Measurements from ENCODE around the gene FUT8.
"Not testable (repeated sequence)": the region's sequence is repeated elsewhere in the genome, so short reads cannot be mapped to it uniquely, and the experiment has no call there.

The FUT8 gene

DNA sequence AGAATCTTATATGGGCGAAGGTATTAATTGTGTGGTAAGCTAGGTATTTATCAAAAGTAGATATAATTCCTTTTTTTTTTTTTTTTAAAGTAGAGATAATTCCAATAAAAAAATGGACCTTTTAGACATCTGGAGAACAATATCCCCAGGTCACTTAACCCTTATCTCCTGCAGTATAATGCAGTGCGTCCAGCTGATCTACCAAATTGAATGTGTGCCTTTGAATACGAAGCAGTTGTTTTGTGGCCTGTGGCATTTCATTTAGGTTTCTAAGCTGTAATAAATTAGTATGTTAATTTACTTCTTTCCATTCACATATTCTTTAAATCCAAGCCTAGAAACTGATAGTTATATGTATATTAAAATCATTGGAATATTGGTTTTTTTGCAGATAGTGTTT lies 3.1 kb downstream of the FUT8 start:
- Histone ChIP-seq H3K79me2 (ENCODE audit: control insufficient read depth, insufficient read depth, low read length, unreplicated experiment) (peaks cover 59% of the 10 kb centered on the region), H3K4me3 (ENCODE audit: low read depth, low read length) (no peak overlapping the region), H3K4me1 (ENCODE audit: control insufficient read depth, insufficient read depth, low read length, unreplicated experiment) (peaks cover 13% of the 10 kb centered on the region)

DNA sequence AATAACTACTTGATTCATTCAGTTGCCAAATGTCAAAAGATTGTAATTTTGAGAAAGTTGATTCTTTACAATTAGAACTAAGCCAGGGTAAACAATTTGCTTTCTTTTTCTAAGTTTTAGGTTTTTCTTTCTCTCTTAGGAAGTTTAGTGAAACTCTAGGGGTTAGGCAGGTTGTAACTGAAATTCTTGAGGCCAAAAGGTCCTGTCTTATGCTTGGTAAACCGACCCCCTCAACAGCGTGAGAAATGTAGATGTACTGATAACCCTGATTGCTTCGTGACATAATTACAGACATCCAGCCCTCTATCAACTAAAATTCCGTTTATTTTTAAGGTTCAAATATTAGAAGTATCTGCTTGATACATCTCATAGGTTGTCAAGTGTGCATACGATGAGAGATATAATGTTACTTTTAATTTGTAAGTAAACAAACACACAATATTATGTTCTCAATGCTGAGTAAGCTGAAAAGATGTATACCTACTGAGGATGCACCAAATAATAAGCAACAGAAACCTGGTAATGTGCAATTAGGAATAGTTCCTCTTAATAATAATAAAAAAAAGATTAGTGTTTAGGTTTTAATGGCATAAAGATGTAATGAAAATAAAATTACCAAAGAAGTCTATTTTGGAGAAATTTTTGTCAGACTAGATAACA lies 7.2 kb downstream of the FUT8 start:
- Histone ChIP-seq H3K27ac (ENCODE audit: low read depth, low read length) (no peak overlapping the region), H3K36me3 (ENCODE audit: insufficient read depth, low read length) (no peaks in the 10 kb centered on the region), H3K27me3 (ENCODE audit: insufficient read depth, low read length) (no peaks in the 10 kb centered on the region), H3K4me1 (ENCODE audit: control insufficient read depth, insufficient read depth, low read length, unreplicated experiment) (peaks cover 15% of the 10 kb centered on the region), H2AFZ (ENCODE audit: low read length, unreplicated experiment) (no peak overlapping the region), H3K4me3 (ENCODE audit: low read depth, low read length) (no peak overlapping the region), H3K79me2 (ENCODE audit: control insufficient read depth, insufficient read depth, low read length, unreplicated experiment) (peaks cover 66% of the 10 kb centered on the region)

More for the DNA sequence above, 3.1 kb downstream of the FUT8 start:
- Histone ChIP-seq H3K36me3 (ENCODE audit: insufficient read depth, low read length) (no peaks in the 10 kb centered on the region), H3K27me3 (ENCODE audit: insufficient read depth, low read length) (no peaks in the 10 kb centered on the region), H2AFZ (ENCODE audit: low read length, unreplicated experiment) (no peak overlapping the region), H3K27ac (ENCODE audit: low read depth, low read length) (no peak overlapping the region)

DNA sequence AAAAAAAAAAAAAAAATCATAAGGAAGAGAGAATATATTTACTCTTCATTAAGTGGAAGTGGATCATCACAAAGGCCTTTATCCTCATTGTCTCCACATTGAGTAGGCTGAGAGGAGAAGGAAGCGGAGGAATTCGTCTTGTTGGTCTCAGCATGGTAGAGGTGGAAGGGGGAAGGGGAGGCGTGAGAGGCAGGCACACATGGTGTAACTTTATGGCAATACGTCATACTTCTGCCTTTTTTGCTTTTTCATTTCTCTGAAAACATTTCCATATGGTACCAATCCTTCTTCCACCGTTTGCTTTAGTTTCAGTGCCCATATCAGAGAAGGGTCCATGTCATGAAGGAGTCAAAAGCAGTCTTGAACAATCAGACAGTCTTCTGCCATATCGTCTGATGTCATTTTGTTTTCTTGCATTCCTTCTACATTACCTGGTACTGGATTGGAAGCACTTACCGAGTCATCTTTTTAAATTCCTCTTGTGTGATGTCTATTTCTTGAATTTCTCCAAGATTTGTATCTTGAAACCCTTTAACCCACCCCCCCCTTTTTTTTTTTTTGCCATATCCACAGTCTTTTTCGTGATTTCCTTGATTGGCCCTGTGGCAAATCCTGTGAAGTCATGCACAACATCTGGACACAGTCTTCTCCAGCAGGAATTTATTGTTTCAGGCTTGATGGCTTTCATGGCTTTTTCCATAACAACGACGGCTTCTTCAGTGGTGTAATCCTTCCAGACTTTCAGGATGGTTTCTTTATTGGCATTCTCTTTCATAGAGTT lies 8.9 kb downstream of the FUT8 start:
- H3K4me1 ChIP-seq (ENCODE audit: control insufficient read depth, insufficient read depth, low read length, unreplicated experiment) = peaks cover 13% of the 10 kb centered on the region
- H3K27me3 ChIP-seq (ENCODE audit: insufficient read depth, low read length) = no peaks in the 10 kb centered on the region
- H2AFZ ChIP-seq (ENCODE audit: low read length, unreplicated experiment) = peak overlapping the region; percentile 47
- 0 out of 2 replicates have a peak overlapping the region, but pooled peaks have one; percentile 23 for H3K4me3 ChIP-seq (ENCODE audit: low read depth, low read length)
- H3K36me3 ChIP-seq (ENCODE audit: insufficient read depth, low read length) = no peaks in the 10 kb centered on the region
- H3K27ac ChIP-seq (ENCODE audit: low read depth, low read length) = peak overlapping the region; percentile 45
- H3K79me2 ChIP-seq (ENCODE audit: control insufficient read depth, insufficient read depth, low read length, unreplicated experiment) = peaks cover 68% of the 10 kb centered on the region

DNA sequence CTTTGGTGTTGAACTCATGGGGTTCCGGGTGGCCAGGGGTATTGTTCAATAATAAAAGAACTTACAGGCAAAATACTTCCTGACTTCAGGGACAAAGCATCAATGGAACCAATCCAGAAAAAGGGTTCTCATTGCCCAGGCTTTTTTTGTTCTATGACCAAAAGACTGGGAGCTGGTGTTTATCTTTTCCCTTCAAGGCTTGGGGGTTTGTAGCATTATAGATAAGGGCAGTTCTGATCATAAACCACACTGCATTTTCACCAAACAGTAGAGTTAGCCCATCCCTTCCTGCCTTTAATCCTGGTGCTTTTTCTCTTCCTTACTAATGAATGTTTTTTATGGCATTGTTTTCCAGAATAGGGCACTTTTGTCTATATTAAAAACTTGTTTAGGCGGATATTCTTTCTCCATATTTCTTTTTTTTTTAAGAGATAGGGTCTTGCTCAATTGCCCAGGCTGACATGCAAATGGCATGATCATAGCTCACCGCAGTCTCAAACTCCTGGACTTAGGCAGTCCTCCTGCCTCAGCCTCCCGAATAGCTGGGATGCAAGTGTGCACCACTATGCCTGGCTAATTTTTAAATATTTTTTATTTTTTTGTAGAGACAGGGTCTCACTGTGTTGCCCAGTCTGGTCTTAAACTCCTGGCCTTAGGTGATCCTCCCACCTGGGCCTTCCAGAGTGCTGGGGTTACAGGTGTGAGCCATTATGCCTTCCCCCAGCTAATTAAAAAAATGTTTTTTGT lies 9.7 kb downstream of the FUT8 start:
- no peaks in the 10 kb centered on the region for H3K27me3 ChIP-seq (ENCODE audit: insufficient read depth, low read length)
- 0 out of 2 replicates have a peak, but pooled peaks cover 3% of the 10 kb centered on the region for H3K36me3 ChIP-seq (ENCODE audit: insufficient read depth, low read length)
- H3K4me3 ChIP-seq (ENCODE audit: low read depth, low read length) = 0 out of 2 replicates have a peak overlapping the region, but pooled peaks have one; percentile 23
- H3K79me2 ChIP-seq (ENCODE audit: control insufficient read depth, insufficient read depth, low read length, unreplicated experiment) = peaks cover 68% of the 10 kb centered on the region
- peaks cover 13% of the 10 kb centered on the region for H3K4me1 ChIP-seq (ENCODE audit: control insufficient read depth, insufficient read depth, low read length, unreplicated experiment)
- peak overlapping the region; percentile 47 for H2AFZ ChIP-seq (ENCODE audit: low read length, unreplicated experiment)
- peak overlapping the region; percentile 43; the same call in 1 of the 2 replicates for H3K27ac ChIP-seq (ENCODE audit: low read depth, low read length)

DNA sequence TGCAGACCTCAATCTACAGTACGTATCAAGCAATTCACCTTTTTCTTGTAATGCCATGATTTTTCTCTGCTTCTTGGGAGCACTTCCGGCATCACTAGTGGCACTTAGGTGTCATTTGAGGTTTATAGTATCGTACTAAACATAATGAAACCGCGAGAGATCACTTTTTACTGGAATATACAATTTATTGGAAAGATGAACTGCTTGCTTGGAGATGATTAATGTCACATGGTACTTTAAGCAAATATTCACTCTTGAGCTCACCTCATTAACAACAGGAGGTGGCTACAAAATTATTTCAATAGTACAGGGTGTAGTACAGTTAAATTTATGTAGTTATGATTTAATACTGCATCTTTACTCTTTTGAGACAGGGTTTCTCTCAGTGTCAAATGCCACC lies 11.5 kb downstream of the FUT8 start:
- no peak overlapping the region for H3K4me3 ChIP-seq (ENCODE audit: low read depth, low read length)
- H3K79me2 ChIP-seq (ENCODE audit: control insufficient read depth, insufficient read depth, low read length, unreplicated experiment) = peaks cover 77% of the 10 kb centered on the region
- H2AFZ ChIP-seq (ENCODE audit: low read length, unreplicated experiment) = no peak overlapping the region
- no peaks in the 10 kb centered on the region for H3K27me3 ChIP-seq (ENCODE audit: insufficient read depth, low read length)
- H3K27ac ChIP-seq (ENCODE audit: low read depth, low read length) = no peak overlapping the region
- 0 out of 2 replicates have a peak, but pooled peaks cover 3% of the 10 kb centered on the region for H3K36me3 ChIP-seq (ENCODE audit: insufficient read depth, low read length)
- H3K4me1 ChIP-seq (ENCODE audit: control insufficient read depth, insufficient read depth, low read length, unreplicated experiment) = peaks cover 13% of the 10 kb centered on the region

DNA sequence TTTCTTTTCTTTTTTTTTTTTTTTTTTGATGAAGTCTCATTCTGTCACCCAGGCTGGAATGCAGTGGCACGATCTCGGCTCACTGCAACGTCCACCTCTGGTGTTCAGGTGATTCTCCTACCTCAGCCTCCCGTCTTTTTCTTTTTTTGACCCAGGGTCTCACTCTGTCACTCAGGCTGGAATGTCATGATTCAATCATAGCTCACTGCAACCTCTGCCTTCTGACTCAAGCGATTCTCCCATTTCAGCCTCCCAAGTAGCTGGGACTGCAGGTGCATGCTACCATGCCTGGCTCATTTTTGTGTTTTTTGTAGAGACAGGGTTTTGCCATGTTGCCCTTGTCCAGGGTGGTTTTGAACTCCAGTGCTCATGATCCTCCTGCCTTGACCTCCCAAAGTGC lies 12.0 kb downstream of the FUT8 start:
- Histone ChIP-seq H3K27ac (ENCODE audit: low read depth, low read length) (no peak overlapping the region), H3K36me3 (ENCODE audit: insufficient read depth, low read length) (0 out of 2 replicates have a peak, but pooled peaks cover 3% of the 10 kb centered on the region), H2AFZ (ENCODE audit: low read length, unreplicated experiment) (no peak overlapping the region), H3K79me2 (ENCODE audit: control insufficient read depth, insufficient read depth, low read length, unreplicated experiment) (peaks cover 74% of the 10 kb centered on the region), H3K27me3 (ENCODE audit: insufficient read depth, low read length) (no peaks in the 10 kb centered on the region), H3K4me3 (ENCODE audit: low read depth, low read length) (no peak overlapping the region), H3K4me1 (ENCODE audit: control insufficient read depth, insufficient read depth, low read length, unreplicated experiment) (peaks cover 13% of the 10 kb centered on the region)

DNA sequence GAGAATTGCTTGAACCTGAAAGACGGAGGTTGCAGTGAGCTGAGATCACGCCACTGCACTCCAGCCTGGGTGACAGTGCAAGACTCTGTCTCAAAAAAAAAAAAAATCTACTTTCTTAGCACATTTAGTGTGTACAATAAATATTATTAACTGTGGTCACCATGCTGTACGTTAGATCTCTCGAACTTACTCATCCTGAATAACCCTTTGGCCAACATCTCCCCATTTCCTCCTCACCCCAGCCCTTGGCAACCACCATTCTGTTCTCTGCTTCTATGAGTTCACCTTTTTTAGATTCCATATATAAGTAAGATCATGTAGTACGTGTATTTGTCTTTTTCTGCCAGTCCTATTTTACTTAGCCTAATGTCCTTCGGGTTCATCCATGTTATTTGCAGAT lies 13.4 kb downstream of the FUT8 start:
- Histone ChIP-seq H3K36me3 (ENCODE audit: insufficient read depth, low read length) (0 out of 2 replicates have a peak, but pooled peaks cover 3% of the 10 kb centered on the region), H3K79me2 (ENCODE audit: control insufficient read depth, insufficient read depth, low read length, unreplicated experiment) (peaks cover 67% of the 10 kb centered on the region), H3K27me3 (ENCODE audit: insufficient read depth, low read length) (no peaks in the 10 kb centered on the region), H3K4me1 (ENCODE audit: control insufficient read depth, insufficient read depth, low read length, unreplicated experiment) (peaks cover 13% of the 10 kb centered on the region), H2AFZ (ENCODE audit: low read length, unreplicated experiment) (no peak overlapping the region), H3K27ac (ENCODE audit: low read depth, low read length) (no peak overlapping the region), H3K4me3 (ENCODE audit: low read depth, low read length) (no peak overlapping the region)

DNA sequence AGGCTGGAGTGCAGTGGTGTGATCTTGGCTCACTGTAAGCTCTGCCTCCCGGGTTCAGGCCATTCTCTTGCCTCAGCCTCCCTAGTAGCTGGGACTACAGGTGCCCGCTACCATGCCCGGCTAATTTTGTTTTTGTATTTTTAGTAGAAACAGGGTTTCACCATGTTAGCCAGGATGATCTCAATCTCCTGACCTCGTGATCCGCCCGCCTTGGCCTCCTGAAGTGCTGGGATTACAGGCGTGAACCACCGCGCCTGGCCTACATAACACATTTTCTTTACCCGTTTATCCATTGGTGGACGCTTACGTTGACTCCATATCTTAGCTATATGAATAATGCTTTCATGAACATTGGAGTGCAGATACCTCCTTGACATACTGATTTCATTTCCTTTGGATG lies 14.4 kb downstream of the FUT8 start:
- H3K27me3 ChIP-seq (ENCODE audit: insufficient read depth, low read length); H2AFZ ChIP-seq (ENCODE audit: low read length, unreplicated experiment); H3K27ac ChIP-seq (ENCODE audit: low read depth, low read length); H3K36me3 ChIP-seq (ENCODE audit: insufficient read depth, low read length); H3K4me3 ChIP-seq (ENCODE audit: low read depth, low read length): not testable (repeated sequence)
- peaks cover 10% of the 10 kb centered on the region for H3K4me1 ChIP-seq (ENCODE audit: control insufficient read depth, insufficient read depth, low read length, unreplicated experiment)
- peaks cover 66% of the 10 kb centered on the region for H3K79me2 ChIP-seq (ENCODE audit: control insufficient read depth, insufficient read depth, low read length, unreplicated experiment)

DNA sequence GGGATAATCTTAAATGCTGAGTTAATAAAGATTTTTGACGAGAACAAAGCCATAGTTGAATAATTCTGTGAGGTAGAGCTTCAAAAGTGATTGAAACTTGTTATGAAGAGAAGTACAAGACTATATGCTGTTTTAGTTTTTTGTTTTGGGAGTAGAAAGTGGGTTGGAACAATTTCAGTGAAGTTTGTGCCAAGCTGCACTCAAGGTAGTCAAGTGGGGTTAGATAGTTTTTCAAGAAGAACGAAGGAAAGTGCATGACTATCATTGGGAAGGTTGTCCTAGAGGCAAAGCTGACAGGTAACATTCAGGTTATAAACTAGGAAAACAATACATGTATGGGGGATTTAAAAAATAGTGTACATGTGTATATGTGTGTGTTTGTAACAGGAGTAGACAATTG lies 16.2 kb downstream of the FUT8 start:
- H3K4me3 ChIP-seq (ENCODE audit: low read depth, low read length) = no peak overlapping the region
- no peaks in the 10 kb centered on the region for H3K27me3 ChIP-seq (ENCODE audit: insufficient read depth, low read length)
- H2AFZ ChIP-seq (ENCODE audit: low read length, unreplicated experiment) = no peak overlapping the region
- H3K4me1 ChIP-seq (ENCODE audit: control insufficient read depth, insufficient read depth, low read length, unreplicated experiment) = peaks cover 15% of the 10 kb centered on the region
- H3K36me3 ChIP-seq (ENCODE audit: insufficient read depth, low read length) = 0 out of 2 replicates have a peak, but pooled peaks cover 3% of the 10 kb centered on the region
- no peak overlapping the region for H3K27ac ChIP-seq (ENCODE audit: low read depth, low read length)
- peaks cover 62% of the 10 kb centered on the region for H3K79me2 ChIP-seq (ENCODE audit: control insufficient read depth, insufficient read depth, low read length, unreplicated experiment)

DNA sequence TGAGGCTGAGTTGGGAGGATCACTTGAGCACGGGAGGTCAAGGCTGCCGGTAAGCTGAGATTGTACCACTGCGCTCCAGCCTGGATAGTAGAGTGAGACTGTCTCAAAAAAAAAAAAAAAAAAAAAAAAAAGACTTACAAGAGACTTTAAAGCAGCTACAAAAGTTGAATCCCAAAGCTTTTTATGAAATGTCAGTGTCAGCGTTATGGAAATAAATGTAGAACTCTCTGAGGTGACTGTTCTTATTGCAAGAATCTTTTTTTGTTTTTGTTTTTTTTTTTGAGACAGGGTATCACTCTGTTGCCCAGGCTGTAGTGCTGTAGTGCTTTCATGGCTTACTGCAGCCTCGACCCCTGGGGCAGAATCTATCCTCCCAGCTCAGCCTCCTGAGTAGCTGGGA lies 17.2 kb downstream of the FUT8 start:
- Histone ChIP-seq H3K27ac (ENCODE audit: low read depth, low read length) (no peak overlapping the region), H3K36me3 (ENCODE audit: insufficient read depth, low read length) (0 out of 2 replicates have a peak, but pooled peaks cover 3% of the 10 kb centered on the region), H3K4me1 (ENCODE audit: control insufficient read depth, insufficient read depth, low read length, unreplicated experiment) (peaks cover 19% of the 10 kb centered on the region), H3K27me3 (ENCODE audit: insufficient read depth, low read length) (no peaks in the 10 kb centered on the region), H3K4me3 (ENCODE audit: low read depth, low read length) (no peak overlapping the region), H2AFZ (ENCODE audit: low read length, unreplicated experiment) (no peak overlapping the region), H3K79me2 (ENCODE audit: control insufficient read depth, insufficient read depth, low read length, unreplicated experiment) (peaks cover 61% of the 10 kb centered on the region)
